Measurements from ENCODE around the gene FBXW8.

The FBXW8 gene

DNA sequence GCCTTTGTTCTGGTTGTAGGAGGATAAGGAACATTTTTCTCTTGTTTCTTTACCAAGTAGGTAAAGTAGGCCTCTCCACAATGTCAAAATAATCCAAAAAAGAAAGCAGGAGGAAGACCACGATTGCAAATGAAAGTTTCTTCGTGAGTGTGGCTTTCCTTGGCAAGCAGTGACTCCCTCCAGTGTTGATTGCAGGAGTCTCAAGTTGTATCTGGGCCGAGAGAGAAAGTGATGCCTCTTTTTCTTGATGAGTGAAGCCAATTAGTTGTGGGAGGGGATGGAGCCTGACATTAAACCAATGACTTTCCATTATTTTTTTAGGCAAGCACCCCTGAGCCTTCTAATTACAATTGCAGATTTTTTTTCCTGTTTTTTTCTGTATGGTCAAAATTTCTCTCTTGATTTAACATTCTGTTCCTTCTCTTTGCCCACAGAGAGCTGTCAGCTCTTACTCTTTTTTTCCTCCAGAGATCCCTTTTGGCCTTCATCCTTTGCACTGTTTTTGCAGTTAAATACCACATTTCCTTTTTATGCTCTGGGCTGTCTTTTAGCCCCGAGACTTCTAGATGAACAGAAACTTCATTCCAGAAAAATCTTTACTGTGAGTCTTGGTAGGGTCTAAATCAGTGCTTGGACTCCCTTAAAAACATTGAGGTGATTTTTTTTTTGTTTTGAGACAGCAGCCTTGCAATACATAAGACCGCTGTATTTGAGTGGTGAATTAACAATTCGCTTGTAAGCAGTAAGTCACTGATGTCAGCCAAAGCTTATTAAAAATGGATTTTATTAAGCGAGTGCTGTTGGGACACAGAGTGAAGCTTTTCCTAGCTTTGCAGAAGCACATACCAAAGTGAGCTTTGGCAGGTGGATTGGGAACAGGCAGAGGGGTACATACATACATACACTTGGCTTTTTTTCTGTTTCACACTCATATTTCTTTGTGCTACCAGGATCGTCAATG lies 15.8 kb downstream of the FBXW8 start:
- DNase-seq, result no peak

DNA sequence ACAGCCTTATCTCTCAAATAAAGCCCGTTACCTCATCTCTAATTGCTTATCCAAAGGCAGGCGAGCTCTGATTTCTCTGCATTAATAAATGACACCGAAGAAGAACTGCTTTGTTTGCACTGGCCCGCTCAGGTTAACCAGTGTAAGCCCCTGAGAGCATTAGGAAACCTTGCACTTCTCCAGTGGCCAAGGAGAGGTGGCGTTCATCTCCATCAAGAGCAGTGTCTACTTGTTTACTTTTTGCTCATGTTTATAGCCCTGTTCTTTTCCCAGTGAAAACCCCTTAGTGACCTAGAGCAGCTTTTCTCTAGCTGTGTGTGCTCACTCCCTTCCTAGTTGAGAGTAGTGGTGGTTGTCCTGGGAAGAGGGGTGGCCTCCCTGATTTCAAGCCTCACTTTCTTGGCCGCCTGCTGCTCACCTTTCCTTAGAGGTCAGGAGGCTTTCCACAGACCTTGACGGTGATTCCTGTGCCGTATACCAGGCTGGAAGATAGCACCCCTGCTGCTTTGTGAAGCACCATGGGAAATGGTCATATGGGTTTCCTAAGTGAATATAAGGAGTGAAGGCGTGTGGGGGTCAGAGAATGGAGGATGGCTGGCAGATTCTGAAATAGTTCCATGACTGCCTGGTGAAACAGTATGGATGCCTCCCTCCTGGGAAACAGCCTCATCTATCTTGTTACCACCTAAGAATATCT lies 16.6 kb downstream of the FBXW8 start:
- no peak for DNase-seq

DNA sequence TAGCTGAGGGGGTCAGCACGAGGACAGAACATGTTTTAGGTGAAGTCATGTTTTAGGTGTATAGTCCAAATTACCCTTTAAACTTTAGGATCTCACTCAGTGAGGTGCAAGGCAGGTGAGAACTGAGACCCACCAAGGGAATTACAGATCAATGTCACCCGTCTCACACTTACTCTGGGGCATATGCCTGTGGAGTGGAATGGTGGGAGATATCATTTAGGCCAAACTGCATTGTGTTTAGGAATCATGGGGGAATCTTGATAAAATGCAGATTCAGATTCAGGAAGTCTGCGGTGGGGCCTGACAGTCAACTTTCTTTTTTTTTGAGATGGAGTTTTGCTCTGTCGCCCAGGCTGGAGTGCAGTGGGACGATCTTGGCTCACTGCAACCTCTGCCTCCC lies 17.8 kb downstream of the FBXW8 start:
- no peak for DNase-seq

DNA sequence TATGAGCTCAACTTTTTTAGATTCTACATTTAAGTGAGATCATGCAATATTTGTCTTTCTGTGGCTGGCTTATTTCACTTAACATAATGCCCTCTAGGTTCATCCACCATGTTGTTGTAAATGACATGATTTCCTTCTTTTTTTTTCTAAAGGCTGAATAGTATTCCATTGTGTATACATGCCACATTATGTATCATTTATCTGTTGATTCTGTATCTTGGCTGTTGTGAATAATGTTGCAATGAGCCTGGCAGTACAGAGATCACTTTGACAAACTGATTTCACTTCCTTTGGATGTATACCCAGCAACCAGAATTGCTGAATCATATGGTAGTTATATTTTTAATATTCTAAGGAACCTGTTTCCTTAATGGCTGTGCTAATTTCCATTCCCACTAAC lies 19.1 kb downstream of the FBXW8 start:
- no peak for DNase-seq

DNA sequence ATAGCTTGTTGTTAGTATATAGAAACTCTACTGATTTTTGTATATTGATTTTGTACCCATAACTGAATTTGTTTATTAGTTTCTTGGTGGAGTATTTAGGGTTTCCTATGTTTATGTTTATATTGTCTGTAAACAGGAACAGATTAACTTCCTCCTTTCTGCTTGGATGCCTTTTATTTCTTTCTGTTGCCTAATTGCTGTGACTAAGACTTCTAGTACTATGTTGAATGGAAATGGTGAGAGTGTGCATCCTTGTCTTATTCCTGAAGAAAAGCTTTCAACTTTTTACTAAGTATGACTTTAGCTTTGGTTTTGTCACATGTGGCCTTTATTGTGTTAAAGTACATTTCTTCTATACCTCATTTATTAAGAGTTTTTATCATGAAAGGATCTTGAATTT lies 20.9 kb downstream of the FBXW8 start:
- no peak for DNase-seq

DNA sequence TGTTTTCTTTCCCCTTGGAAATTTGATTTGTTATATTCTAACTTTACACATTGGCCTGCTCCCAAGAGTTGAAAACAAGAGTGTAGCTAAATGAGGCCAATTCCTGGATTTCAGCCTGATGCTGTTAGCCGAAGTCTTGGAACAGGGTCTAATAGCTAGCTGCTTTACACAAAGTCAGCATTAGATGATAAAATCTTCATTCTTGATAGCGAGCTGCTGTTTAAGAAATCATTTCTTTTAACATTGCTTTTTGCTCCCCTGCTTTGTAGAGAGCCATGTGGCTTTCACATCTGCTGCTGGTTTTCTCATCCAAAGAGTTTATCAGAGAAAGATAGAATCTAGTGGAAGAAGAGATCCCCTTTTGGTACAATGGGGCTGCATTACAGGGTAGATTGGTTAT lies 22.3 kb downstream of the FBXW8 start:
- no peak for DNase-seq

DNA sequence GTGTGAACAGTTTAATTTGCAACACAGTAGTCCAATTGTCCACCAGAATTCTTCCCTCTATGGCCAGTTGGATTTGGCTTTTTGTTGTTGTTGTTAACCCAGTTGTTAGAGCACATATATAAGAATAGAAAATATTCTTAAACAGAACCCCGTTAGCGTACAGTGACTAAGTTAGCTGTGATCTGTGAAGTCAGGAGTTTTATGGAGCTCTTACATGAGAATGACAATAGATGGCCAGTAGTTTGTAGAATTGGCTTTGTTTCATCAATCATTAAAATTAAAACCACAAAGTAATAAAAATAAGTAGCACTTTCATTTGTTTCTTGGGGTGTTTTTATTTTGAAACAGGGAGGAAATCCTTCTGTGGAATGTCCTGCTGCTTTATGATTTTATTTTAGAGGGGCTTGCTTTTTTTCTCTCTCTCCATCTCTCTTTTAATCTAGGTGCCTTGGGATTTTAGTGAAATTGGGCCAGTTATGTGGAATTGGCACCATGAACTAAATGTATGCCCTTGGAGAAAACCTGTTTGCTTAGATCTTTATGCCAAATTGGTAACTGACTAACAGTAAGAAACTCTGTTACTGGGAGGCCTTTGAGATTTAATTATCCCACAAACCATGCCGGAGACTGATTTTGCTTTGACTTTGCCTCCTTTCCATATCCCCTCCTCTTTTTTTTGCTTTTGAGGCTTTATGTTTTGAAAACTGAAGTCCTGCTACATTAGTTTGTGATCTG lies 22.9 kb downstream of the FBXW8 start:
- no peak for DNase-seq

DNA sequence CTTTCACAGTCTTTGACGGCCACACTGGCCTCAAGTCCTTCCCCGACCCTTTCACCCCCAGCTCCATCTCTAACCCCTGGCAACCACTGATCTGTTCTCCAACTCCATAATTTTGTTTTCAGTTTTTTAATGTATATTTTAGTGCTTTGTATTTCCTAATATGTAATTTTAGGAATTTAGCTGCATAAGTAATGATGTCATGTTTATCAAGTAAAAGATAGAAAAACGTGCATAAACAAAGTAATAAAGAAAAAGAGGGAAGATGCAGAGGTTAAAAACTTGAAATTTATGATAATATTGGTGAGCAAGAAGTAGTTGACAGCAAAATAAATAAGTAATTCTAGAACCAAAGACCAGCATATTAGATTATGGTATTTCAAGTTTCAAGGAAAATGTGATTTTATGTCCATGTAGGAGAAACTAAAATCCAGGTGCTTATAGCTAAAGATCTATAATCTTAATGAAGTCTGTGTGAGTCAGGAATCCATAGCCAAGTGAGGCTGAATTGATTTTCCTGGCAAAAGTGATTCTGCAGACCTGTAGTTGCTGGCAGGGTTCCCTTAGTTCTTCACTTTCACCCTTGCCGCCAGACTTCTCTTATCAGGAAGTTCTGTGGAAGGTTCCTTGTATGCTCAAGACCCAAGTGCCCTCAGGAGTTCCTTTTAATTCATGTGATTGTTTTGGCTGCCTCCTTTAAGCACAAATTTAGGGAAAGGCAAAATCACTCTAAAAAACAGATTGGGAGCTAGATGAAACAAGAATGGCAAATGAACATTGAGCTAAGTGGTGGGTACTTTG lies 24.4 kb downstream of the FBXW8 start:
- DNase-seq, result no peak

DNA sequence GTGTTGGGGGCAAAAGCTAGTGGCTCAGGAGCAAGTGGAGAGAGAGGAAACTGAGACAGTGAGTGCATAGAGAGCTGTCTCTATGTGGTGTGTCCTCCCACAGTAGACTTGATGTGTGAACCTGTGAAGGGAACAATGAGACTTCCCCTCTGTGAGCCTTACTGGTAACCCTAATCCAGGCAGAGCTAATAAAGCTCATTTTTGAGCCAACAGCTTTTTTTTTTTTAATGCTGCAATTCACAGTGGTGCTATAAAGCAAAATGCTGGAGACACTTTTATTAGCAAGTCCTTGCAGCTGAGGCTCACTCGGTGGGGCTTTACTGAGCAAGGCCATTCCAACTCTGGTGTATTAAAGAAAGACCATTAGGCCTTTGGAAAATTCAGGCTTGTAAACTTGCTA lies 26.9 kb downstream of the FBXW8 start:
- no peak for DNase-seq

DNA sequence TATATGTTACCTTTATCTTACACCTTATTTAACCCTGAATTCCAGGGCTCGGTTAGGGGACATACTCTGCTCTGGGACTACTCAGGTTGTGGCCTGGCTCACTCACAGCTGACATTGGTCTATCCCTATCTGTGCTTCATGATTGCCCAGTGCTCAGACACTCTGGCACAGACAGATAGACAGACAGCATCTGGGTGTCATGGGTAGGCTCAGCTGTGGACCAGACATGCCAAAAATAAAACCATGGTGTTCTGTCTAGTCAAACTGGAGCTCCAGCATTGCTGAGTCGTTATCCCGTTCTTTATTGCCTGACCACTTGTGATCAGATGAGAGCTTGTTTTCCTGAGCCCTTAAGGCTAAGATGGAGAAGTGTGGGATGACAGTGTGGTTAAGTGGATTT lies 29.0 kb downstream of the FBXW8 start:
- no peak for DNase-seq

DNA sequence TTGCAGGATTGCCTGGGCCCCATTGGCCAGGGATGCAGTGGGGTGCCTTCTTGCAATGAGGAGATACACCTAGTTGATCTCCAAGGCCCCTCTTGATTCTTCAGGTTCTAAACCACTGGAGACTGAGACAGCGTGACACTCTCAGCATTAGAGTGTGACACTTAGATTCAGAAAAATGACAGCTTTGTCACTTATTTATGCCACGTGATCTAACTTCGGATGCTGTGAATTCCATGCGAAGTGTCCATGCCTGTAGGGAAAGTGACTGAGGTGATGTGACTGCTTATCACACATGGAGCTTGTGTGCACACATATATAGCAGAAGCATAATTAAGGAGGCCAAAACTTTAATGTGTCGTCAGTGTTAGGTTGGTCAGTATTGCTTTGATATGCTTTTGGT lies 30.4 kb downstream of the FBXW8 start:
- no peak for DNase-seq

DNA sequence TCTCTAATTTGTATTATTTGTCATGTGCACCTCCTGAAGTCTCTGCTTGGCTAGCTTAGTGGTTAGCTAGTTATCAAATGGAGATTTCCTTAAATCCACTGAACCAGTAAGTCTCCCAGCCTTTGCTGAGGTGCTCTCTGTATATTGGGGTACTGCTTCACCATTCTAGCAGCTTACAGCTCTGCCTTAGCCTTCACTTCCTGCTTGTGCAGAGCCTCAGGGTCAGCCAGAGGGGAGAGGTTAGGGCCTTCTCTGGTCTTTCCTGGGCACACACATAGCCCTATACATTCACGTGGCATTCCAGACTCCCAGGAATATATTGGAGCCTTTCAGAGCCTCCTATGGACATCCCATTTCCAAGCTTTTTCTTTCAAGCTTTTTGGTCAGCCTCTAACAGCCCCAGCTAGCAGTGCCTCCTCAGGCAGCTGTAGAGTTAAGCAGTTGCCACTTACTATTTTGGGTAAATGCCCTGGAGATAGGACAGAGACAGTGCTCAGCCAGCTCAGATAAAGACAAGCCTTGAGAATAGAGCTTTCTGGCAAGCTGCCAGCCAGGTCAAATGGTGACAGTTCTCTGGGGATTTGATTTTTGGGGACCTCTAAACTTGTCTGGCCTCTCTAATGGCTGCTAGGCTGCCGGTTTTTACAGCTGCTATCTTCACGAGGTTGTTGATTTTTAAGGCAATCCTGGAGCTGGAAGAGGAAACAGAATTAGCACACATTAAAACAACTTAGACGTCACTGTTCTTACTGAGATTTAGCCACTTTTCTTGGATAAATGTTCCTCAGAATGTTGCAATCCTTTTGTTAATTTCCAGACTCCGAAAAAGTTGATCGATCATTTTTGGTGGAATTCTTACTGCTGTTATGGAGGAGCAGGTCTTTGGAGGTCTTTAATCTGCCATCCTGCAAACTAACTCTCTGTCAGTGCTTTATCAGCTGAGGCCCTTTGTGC lies 32.9 kb downstream of the FBXW8 start:
- no peak for DNase-seq

DNA sequence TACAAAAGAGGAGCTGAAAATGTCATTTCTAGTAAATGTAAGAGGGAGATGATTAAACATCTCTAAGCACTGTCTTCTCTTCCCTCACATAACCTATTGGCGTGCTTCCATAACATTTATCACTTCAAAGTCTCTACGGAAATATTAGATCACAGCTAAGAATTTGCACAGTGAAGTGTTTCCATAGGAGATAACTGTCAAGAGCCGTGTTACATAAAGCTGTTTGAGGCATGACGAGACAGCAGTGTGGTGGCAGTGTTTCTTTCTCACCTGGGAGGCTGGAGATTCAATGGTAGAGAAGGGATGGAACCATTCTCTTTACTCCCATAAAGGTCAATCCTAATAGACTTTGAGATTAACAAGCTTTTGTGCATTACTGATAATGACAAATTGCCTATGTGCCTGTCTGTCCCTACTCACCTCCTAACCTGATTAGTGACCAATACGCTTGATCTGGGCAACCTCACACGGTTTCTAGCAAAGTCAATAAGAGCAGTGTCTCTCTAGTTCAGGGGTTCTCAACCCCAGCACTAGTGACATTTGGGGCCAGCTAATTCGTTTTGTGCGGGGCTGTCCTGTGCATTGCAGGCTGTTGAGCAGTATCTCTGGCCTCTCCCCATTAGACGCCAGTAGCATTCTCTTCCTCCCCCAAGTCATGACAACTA lies 35.3 kb downstream of the FBXW8 start:
- no peak for DNase-seq

DNA sequence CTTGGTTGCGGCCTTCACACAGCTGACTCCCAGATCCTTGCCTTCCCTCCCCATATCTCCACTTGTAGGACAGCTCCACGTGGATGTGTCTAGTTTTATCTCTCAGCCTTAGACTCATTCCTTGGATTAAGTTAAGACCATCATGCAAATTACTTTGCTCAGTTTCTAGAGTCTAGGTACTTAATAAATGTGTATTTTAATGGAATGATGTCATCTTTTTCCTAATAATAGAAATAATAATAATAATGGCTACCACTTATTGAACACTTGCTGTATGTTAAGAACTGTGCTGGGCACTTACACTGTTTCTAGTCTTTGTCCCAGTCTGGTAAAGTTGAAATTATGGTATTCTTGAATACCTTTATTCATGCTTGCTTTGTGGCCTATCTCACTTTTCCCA lies 37.5 kb downstream of the FBXW8 start:
- no peak for DNase-seq

DNA sequence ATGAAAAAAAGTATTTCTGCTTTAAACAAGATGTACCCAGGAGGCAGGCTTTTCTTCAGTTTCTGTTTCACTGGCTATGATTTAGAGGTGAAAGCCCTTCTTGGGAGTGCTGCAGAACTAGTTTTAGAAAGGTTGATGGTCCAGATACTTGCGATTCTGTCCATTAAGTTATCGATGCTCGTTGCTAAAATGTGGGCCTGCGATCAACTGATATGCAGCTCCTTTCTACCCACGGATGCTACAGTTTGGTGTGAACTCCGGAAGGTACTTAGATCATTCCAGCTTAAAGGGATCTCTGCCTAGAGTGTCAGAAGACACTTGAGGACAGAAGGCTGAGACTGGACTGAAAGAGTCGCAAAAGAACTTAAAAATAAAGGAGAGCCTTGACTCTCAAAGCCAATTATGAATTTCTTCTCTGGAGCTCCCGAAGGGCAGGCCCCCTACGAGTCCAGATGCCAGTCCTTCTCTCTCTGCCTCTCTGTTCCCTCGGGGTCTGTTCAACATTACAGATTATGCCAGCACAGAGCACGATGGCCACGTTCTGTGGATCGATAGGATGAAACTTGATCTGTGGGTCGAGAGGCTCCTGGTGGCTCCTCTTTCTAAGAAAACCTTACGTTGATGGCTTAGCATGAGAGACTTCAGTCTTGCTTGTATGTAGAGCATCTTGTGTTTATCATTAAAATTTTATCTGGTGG lies 40.0 kb downstream of the FBXW8 start:
- DNase-seq, result no peak

DNA sequence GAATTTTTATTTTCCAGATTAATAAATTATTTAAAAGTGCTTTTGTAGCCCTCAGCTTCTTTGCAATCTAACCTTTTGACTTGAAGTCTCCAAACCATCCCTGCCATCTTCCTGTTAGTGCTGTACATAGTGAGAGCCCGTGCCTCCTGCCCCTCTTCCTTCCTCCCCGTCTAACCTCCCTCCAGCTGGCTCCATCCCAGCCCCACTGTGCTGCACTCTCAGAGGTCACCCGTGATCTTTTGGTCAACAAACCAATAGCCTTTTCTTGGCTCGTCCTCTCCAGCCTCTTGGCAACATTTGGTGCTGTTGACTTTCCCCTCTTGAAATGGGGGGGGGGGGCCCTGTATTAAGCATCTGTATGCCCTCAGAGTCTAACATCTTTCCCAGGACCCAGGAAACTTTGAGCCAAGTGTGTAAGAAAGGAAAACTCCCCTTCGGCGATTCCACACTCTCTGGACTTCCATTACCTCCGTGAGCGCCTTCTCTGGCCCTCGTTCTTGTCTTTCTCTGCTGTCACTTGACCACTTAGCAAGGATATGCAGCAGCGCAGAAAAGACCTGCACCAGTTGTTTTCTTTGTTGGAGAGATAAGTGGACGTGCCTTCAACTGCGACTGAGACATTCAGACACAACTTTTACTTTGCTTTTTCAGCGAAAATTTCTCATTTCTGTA lies 44.1 kb downstream of the FBXW8 start:
- no peak for DNase-seq

DNA sequence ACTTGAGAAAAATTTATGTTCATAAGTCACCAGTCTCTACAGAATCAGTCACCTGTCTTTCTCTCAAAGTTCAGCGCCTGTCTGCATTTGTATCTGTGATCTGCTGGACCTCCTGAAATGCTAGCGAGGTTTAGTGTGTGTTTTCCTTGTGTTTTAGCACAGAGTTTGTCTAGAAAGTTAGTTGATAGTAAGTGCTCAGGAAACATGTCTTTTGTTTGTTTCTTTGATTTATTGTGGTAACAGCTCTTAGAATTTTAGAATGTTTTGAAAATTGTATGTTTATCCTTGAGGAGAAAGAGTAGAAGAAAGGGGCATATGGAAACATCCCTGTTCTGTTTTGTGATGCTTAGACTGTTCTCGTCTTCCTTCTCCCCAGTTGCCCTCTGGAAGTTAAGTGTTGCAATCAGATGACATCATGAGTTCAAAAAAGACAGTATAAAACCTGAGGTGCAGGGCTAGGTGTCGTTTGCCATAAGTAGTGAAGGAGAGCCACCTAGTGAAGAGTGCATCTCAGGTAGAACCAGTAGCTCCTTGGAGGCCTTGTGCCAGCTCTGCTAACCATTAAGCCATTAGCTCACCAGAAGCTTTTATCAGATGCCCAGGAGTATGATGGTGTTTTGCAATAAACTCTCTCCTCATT lies 44.8 kb downstream of the FBXW8 start:
- DNase-seq, result peak in 3 of 5 donors; percentile 3 to 28 (median 5)

DNA sequence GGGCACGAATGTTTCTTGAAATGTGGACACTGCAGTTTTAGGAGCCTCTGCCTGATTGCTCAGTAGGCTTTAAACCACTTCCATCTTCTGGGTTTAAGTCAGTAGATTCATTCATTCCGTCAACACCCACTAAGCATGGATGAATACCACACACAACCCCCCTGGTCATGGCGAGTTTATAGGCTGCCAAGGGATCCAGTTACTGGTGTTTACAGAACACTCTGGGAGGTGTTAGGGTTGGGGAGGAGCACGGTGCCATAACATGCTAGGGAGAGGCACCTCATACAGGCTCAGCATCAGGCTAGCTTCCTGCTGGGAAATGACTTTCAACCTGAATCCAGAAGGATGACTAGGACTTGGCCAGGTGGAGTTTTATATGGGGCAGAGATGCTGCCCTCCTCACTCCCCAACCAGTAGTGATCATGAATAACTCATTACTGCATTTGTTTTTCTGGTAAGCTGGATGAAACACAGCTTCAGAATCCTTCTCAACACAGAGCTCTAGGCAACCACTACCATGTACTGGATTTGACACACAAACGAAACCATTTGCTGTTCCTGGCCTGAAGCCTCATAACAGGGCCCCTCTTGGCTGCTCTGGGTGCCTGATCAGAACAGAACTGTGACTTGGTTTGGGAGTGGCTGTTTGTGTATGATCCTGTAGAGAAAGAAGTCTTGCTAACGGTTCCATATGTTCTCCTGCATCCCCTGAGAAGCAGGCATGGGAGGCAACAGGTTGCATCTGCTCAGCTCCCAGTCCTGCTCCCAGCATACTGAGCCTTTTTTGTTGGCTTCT lies 47.9 kb downstream of the FBXW8 start:
- peak in 1 of 5 donors; percentile 47 for DNase-seq

DNA sequence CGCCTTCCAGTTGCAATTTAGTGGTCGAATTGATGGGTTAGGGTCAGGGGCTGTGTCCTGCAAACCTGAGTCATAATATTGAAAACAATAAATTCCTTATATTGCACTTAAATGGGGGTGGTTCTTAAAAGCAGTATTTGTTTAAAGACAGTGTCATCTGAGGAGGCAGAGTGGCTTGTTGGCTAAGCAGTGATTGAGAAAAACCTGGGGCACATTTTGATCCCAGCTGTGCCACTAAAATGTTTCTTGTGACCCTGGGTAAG lies 48.4 kb downstream of the FBXW8 start:
- DNase-seq, result no peak
